Measurements from ENCODE around the gene CYFIP1.
A peak's percentile ranks its signal among the peaks of the same experiment; 100 is the strongest.

CYFIP1 gene

DNA sequence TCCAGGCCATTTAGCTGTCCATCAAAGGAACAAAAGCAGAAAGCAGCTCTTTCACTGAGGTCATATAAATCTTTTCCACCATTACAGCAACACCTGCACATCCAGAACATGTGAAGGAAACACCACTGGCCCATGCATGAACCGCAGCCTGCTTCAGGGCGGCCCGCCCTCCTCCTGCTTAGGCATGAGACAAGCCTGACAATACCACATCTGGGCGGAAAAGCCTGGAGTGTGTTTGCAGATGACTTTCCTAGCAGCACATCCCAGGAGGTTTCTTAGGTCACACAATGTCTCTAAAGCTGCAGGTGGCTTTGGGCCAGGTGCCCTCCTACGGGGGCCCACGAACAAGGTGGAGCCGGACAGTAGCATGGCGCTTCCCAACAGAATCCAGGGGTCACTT lies 19.6 kb downstream of the CYFIP1 start:
- no peak for DNase-seq
- no peaks in the 10 kb centered on the region for H3K36me3 ChIP-seq
- no peaks in the 10 kb centered on the region for H3K27me3 ChIP-seq
- H3K27ac ChIP-seq: peak overlapping the region; percentile 67 to 77
- intact Hi-C loops (cut with DNase I; ENCODE audit: low total_unique reads): no loop called here
- H3K4me3 ChIP-seq: no peak overlapping the region
- TF ChIP-seq, protein P1, sequence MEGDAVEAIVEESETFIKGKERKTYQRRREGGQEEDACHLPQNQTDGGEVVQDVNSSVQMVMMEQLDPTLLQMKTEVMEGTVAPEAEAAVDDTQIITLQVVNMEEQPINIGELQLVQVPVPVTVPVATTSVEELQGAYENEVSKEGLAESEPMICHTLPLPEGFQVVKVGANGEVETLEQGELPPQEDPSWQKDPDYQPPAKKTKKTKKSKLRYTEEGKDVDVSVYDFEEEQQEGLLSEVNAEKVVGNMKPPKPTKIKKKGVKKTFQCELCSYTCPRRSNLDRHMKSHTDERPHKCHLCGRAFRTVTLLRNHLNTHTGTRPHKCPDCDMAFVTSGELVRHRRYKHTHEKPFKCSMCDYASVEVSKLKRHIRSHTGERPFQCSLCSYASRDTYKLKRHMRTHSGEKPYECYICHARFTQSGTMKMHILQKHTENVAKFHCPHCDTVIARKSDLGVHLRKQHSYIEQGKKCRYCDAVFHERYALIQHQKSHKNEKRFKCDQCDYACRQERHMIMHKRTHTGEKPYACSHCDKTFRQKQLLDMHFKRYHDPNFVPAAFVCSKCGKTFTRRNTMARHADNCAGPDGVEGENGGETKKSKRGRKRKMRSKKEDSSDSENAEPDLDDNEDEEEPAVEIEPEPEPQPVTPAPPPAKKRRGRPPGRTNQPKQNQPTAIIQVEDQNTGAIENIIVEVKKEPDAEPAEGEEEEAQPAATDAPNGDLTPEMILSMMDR (IDR thresholded peaks at IDR 0.05): no peak
- H3K9me3 ChIP-seq: no peaks in the 10 kb centered on the region
- H3K4me1 ChIP-seq: peaks cover 5 to 96% (median 75%) of the 10 kb centered on the region in 4 donors

- Histone ChIP-seq H3K4me1 (peaks cover 9 to 98% (median 77%) of the 10 kb centered on the region in 4 donors), H3K27me3 (no peaks in the 10 kb centered on the region), H3K9me3 (no peaks in the 10 kb centered on the region), H3K4me3 (no peak overlapping the region), H3K27ac (peak overlapping the region; percentile 67 to 77), H3K36me3 (no peaks in the 10 kb centered on the region)
- DNase-seq: no peak
- TF ChIP-seq, protein P1 (IDR thresholded peaks at IDR 0.05): no peak
- intact Hi-C loops (cut with DNase I; ENCODE audit: low total_unique reads): no loop called here
These were observed 20.0 kb downstream of the CYFIP1 start for GRCh38 chr15:22960126-22960525.

DNA sequence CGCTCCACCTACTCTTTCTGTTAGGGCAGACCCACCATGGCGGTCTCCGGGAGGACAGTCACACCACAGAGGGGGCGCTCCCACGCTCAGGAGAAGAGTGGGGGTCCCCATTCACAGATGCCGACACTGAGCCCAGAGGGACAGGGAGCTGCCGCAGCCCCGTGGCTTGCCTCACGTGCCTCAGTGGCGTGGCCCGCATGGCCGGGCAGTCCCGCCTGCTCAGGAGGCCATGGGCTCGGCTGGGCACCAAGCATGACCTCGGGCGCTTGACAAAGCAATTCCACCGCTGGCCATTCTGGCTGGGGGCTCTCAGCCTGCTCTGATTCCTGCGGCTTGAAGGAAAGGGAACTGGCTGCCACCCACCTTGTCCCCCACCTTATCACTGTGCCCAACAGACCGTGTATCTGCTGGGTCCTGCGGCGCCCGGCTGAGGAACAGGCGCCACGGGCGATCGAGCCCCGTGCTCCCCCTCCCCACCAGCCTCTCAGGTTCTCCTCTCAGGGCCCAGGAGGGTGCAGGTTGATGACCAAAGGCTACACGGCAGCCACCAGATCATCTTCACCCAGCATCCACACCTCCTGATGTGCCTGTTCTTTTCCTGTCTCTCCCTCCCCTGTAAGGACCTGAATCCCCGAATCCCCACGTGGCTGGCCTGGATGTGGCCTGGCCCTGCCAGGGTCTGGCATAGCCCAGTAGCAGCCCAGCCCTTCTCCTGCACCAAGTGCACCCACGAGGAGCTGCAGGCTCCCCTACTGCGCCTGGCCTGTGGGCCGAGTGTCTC lies 20.7 kb downstream of the CYFIP1 start:
- H3K27me3 ChIP-seq: no peaks in the 10 kb centered on the region
- H3K4me3 ChIP-seq: no peak overlapping the region
- H3K9me3 ChIP-seq: no peaks in the 10 kb centered on the region
- no peaks in the 10 kb centered on the region for H3K36me3 ChIP-seq
- H3K4me1 ChIP-seq: peaks cover 10 to 100% (median 82%) of the 10 kb centered on the region in 4 donors
- peak overlapping the region; percentile 67 to 77 for H3K27ac ChIP-seq
- no peak for DNase-seq
- intact Hi-C loops (cut with DNase I; ENCODE audit: low total_unique reads): no loop called here
- TF ChIP-seq, protein P1 (IDR thresholded peaks at IDR 0.05): no peak

GRCh38 chr15:22958487-22959280 lies 21.5 kb downstream of the CYFIP1 start:
- Histone ChIP-seq H3K4me1 (peaks cover 10 to 100% (median 85%) of the 10 kb centered on the region in 4 donors), H3K36me3 (no peaks in the 10 kb centered on the region), H3K27ac (peak overlapping the region; percentile 67 to 77), H3K9me3 (no peaks in the 10 kb centered on the region), H3K4me3 (no peak overlapping the region), H3K27me3 (no peaks in the 10 kb centered on the region)
- TF ChIP-seq, protein P1 (IDR thresholded peaks at IDR 0.05): no peak
- DNase-seq: no peak
- intact Hi-C loops (cut with DNase I; ENCODE audit: low total_unique reads): no loop called here

GRCh38 chr15:22956978-22957260 lies 23.2 kb downstream of the CYFIP1 start:
- H3K27me3 ChIP-seq: no peaks in the 10 kb centered on the region
- peaks cover 10 to 100% (median 79%) of the 10 kb centered on the region in 4 donors for H3K4me1 ChIP-seq
- intact Hi-C loops (cut with DNase I; ENCODE audit: low total_unique reads): no loop called here
- TF ChIP-seq, protein P1 (IDR thresholded peaks at IDR 0.05): no peak
- no peaks in the 10 kb centered on the region for H3K36me3 ChIP-seq
- H3K9me3 ChIP-seq: no peaks in the 10 kb centered on the region
- DNase-seq: no peak
- peak overlapping the region; percentile 76 to 77 for H3K27ac ChIP-seq
- H3K4me3 ChIP-seq: no peak overlapping the region
